B cell (primary cell): ENCODE data around the gene PTPN11.

Experiments used
- CTCF ChIP-seq: fragments of 200-600 bp; IDR thresholded peaks from one replicate; pipeline ENCODE4 v1.8.0; 2022; ENCODE audit warnings: antibody characterized with exemption, mild to moderate bottlenecking
- EZH2 ChIP-seq: IDR thresholded peaks from 2 replicates; pipeline ENCODE4 v1.6.1; 2012; ENCODE audit warnings: borderline replicate concordance, low read depth, mild to moderate bottlenecking, moderate library complexity, low read length; ENCODE audit not compliant: insufficient read depth, poor library complexity, severe bottlenecking

- no peak for TF ChIP-seq CTCF
- TF ChIP-seq EZH2: no peak
These were observed 79.8 kb downstream of the PTPN11 start for GRCh38 chr12:112498580-112498979.
